ENCODE results near the gene EEF2KMT. TPM values are rescaled to one million over a fixed set of nuclear protein-coding genes. Genes with fewer than 3 reads are reported as not detected.

The EEF2KMT gene
- total RNA-seq, 3 donors from 2014 or later (not counting 1 experiment from before 2014, with no cell fraction given): 3.0 to 4.7 (median 3.7) TPM

- WGBS (ENCODE audit: insufficient coverage): 89% methylated on average over 8 of the region's 8 CpGs
- intact Hi-C loops (cut with micrococcal nuclease): no loop called here
Observed at GRCh38 chr16:5044011-5044540, 53.5 kb downstream of the EEF2KMT start.

GRCh38 chr16:5042574-5043171 is 54.9 kb downstream of the EEF2KMT start:
- 85% methylated on average over 13 of the region's 14 CpGs for WGBS (ENCODE audit: insufficient coverage)
- intact Hi-C loops (cut with micrococcal nuclease): no loop called here
- DNase-seq: no peak
- Mint-ChIP-seq H3K9me3 (no peaks in the 10 kb centered on the region), H3K4me3 (no peak overlapping the region), H3K4me1 (no peaks in the 10 kb centered on the region), H3K36me3 (no peaks in the 10 kb centered on the region), H3K27ac (no peak overlapping the region), H3K27me3 (ENCODE audit: low read depth in 2 of 2) (peaks cover 6 to 9% of the 10 kb centered on the region in 2 donors)
- Histone ChIP-seq H3K27ac (ENCODE audit: low read length) (no peak overlapping the region), H3K4me3 (ENCODE audit: low read length) (no peak overlapping the region), H3K27me3 (ENCODE audit: control insufficient read depth, insufficient read depth, low read length) (no peaks in the 10 kb centered on the region), H3K36me3 (ENCODE audit: control insufficient read depth, insufficient read depth, low read length) (no peaks in the 10 kb centered on the region), H3K4me1 (ENCODE audit: control insufficient read depth, insufficient read depth, low read length) (no peaks in the 10 kb centered on the region), H3K9me3 (ENCODE audit: control insufficient read depth, insufficient read depth, low read length) (no peaks in the 10 kb centered on the region)
- no peak for TF ChIP-seq CTCF (IDR thresholded peaks at IDR 0.05)
- no peak for ATAC-seq

More at GRCh38 chr16:5044011-5044540, 53.5 kb downstream of the EEF2KMT start:
- Mint-ChIP-seq H3K36me3 (no peaks in the 10 kb centered on the region), H3K4me3 (no peak overlapping the region), H3K9me3 (no peaks in the 10 kb centered on the region), H3K27ac (no peak overlapping the region), H3K27me3 (ENCODE audit: low read depth in 2 of 2) (peaks cover 9% of the 10 kb centered on the region in 2 donors), H3K4me1 (no peaks in the 10 kb centered on the region)
- Histone ChIP-seq H3K36me3 (ENCODE audit: control insufficient read depth, insufficient read depth, low read length) (no peaks in the 10 kb centered on the region), H3K4me3 (ENCODE audit: low read length) (no peak overlapping the region), H3K27ac (ENCODE audit: low read length) (no peak overlapping the region), H3K4me1 (ENCODE audit: control insufficient read depth, insufficient read depth, low read length) (no peaks in the 10 kb centered on the region), H3K27me3 (ENCODE audit: control insufficient read depth, insufficient read depth, low read length) (no peaks in the 10 kb centered on the region), H3K9me3 (ENCODE audit: control insufficient read depth, insufficient read depth, low read length) (no peaks in the 10 kb centered on the region)
- ATAC-seq: no peak
- no peak for DNase-seq
- no peak for TF ChIP-seq CTCF (IDR thresholded peaks at IDR 0.05)

- Histone ChIP-seq H3K4me3 (ENCODE audit: low read length) (no peak overlapping the region), H3K9me3 (ENCODE audit: control insufficient read depth, insufficient read depth, low read length) (no peaks in the 10 kb centered on the region), H3K27me3 (ENCODE audit: control insufficient read depth, insufficient read depth, low read length) (no peaks in the 10 kb centered on the region), H3K27ac (ENCODE audit: low read length) (no peak overlapping the region), H3K4me1 (ENCODE audit: control insufficient read depth, insufficient read depth, low read length) (no peaks in the 10 kb centered on the region), H3K36me3 (ENCODE audit: control insufficient read depth, insufficient read depth, low read length) (no peaks in the 10 kb centered on the region)
- 82% methylated on average over 12 of the region's 12 CpGs for WGBS (ENCODE audit: insufficient coverage)
- H3K27ac Mint-ChIP-seq: no peak overlapping the region
- TF ChIP-seq CTCF (IDR thresholded peaks at IDR 0.05): no peak
- ATAC-seq: no peak
- peaks cover 1 to 2% of the 10 kb centered on the region in 2 donors for H3K27me3 Mint-ChIP-seq (ENCODE audit: low read depth in 2 of 2)
- intact Hi-C loops (cut with micrococcal nuclease): no loop called here
- no peaks in the 10 kb centered on the region for H3K36me3 Mint-ChIP-seq
- no peak for DNase-seq
- H3K4me3 Mint-ChIP-seq: no peak overlapping the region
- H3K9me3 Mint-ChIP-seq: no peaks in the 10 kb centered on the region
- H3K4me1 Mint-ChIP-seq: no peaks in the 10 kb centered on the region
Observed at GRCh38 chr16:5041600-5042133, 55.9 kb downstream of the EEF2KMT start.
